GM03348 (cell line): ENCODE data around the gene SEMA6B.

Experiments
- DNase-seq: peaks from one replicate; pipeline ENCODE4 v3.0.0; 2012; ENCODE audit warnings: low spot score

SEMA6B gene

DNA sequence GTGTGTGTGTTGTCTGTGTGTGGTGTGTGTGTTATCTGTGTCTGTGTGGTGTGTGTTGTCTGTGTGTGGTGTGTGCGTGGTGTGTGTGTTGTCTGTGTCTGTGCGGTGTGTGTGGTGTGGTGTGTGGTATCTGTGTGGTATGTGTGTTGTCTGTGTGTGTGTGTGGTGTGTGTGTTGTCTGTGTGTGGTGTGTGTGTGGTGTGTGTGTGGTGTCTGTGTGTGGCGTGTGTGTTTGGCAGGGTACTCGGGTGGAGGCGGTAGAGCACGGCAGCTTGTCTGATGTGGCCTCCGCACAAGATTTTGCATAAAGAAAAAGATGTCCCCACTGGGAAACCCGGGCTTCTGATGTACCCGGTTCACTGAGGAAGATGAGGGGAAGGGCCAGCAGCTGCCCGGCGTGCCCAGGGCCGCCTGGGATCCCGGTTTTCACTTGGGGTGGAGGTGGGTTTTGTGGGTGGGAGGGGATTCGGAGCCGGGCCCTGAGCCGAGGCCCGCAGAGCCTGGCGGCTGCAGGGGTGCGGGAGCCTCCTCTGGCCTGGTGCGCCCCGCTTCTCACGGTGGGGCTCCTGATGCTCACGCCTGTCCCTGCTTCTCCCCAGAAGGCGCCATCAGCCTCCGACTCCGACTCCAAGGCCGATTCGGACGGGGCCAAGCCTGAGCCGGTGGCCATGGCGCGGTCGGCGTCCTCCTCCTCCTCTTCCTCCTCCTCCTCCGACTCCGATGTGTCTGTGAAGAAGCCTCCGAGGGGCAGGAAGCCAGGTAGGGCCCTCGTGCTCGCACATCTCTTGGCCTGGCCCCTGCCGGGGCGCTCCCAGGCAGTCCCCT lies 66.2 kb downstream of the SEMA6B start:
- DNase-seq: no peak
